Choroid plexus epithelial cell (primary cell): Measurements from ENCODE around the gene EFHB.
A peak's percentile ranks its signal among the peaks of the same experiment; 100 is the strongest.

Experiments
- DNase-seq: peaks from one replicate; pipeline ENCODE4 v3.0.0-alpha.2; 2010; ENCODE audit warnings: low read depth
- H3K4me3 ChIP-seq: 2 replicates; pipeline ENCODE4 v1.5.1; 2011; ENCODE audit warnings: low read depth, mild to moderate bottlenecking, control low read depth, low read length, moderate library complexity
- TF ChIP-seq, protein P1 (sequence below): conservative IDR thresholded peaks from 2 replicates; pipeline ENCODE4 v1.5.1; 2011; ENCODE audit warnings: low read depth, mild to moderate bottlenecking, control low read depth, inconsistent platforms, low read length, moderate library complexity

Gene EFHB

DNA sequence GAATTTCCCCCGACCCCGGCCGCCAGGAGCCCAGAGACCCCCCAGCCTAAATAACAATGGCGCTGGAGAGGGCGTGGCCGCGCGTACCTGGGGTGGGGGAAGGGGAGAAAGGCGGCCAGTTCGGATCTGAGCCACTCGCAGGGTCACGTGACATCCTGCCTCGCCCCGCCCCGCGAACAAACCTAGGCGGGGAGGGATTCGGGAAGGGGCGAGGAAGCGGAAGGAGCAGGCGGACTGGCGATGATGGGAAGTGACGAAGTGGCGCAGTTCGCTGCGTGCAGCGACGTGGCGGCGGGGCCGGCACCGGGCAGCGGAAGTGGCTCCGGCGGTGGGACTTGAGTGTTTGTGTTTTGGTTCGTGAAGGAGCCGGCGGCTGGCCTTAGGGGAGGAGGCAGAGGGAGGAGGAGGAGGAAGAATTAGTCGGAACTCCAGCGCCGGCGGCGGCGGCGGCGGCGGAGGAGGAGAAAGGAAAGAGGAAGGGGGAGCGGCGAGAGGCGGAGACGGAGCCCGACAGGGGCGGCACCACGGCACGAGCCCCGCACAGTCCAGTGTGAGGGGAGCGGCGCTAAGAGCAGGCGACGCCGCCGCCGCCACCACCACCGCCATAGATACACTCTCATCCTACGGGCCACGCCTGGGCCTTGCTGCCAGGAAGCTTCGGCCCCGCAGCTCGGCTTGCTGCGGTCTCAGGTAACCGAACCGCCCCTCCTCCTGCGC, 13.0 kb upstream of the EFHB start, which contains the start of gene RAB5A:
TSS of gene RAB5A (plus strand) at position 266 of the 717 bp plus-strand sequence. CDS start 3,802 bp downstream, outside the sequence.
- peak; percentile 99 for DNase-seq
- TF ChIP-seq, protein P1, sequence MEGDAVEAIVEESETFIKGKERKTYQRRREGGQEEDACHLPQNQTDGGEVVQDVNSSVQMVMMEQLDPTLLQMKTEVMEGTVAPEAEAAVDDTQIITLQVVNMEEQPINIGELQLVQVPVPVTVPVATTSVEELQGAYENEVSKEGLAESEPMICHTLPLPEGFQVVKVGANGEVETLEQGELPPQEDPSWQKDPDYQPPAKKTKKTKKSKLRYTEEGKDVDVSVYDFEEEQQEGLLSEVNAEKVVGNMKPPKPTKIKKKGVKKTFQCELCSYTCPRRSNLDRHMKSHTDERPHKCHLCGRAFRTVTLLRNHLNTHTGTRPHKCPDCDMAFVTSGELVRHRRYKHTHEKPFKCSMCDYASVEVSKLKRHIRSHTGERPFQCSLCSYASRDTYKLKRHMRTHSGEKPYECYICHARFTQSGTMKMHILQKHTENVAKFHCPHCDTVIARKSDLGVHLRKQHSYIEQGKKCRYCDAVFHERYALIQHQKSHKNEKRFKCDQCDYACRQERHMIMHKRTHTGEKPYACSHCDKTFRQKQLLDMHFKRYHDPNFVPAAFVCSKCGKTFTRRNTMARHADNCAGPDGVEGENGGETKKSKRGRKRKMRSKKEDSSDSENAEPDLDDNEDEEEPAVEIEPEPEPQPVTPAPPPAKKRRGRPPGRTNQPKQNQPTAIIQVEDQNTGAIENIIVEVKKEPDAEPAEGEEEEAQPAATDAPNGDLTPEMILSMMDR, result no peak
- H3K4me3 ChIP-seq, result peak within 1 kb of the TSS; percentile 97

DNA sequence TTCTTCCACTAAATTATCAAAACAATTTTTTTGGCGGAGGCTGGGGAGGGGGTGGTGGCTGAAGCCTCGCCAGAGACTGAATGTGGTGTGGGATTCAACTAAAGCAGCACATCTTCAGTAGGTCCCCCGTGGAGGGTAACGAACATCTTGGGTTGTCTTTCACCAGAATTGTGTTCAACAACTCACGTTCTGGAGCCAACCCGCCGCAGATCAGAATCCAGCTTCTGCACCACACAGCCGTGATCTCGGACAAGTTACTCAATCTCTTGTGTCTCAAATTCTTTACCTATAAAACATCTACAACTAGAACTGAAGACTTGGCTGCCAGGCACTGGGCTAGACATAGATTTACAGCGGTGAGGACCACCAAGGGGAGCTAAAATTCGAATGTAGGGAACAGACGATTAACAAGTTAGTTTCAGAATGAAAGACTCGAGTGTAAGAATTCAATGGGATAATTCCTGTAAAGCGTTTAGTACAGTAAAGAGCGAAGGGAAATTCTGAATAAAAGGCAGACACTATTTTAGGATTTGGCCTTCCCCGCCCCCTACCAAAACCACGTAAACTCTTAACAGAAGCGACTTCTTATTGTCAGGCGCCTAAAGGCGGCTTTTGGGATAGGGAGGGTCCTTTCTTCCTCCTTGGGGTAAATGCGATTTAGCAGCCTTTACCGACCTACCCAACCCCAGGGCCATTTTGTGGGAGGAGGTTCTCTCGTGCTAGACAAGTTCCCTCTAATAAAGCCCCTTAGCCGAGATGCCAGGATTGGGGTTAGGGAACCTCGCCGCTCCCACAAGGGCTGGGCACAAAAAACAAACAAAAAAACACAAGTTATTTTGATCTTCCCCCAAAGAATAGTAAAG, 12.2 kb upstream of the EFHB start:
- peak overlapping the region; percentile 97 for H3K4me3 ChIP-seq
- DNase-seq, result no peak

GRCh38 chr3:19945534-19945933, 11.5 kb upstream of the EFHB start:
- TF ChIP-seq, protein P1, result no peak
- no peak overlapping the region for H3K4me3 ChIP-seq
- DNase-seq, result no peak

More for the DNA sequence above, 12.2 kb upstream of the EFHB start:
- TF ChIP-seq, protein P1, result no peak

- H3K4me3 ChIP-seq, result no peak overlapping the region
- TF ChIP-seq, protein P1, result no peak
- DNase-seq, result no peak
Measured at GRCh38 chr3:19940643-19941042, 6.6 kb upstream of the EFHB start.

- no peak overlapping the region for H3K4me3 ChIP-seq
- TF ChIP-seq, protein P1, result no peak
Measured at GRCh38 chr3:19938295-19938627, 4.2 kb upstream of the EFHB start.

DNA sequence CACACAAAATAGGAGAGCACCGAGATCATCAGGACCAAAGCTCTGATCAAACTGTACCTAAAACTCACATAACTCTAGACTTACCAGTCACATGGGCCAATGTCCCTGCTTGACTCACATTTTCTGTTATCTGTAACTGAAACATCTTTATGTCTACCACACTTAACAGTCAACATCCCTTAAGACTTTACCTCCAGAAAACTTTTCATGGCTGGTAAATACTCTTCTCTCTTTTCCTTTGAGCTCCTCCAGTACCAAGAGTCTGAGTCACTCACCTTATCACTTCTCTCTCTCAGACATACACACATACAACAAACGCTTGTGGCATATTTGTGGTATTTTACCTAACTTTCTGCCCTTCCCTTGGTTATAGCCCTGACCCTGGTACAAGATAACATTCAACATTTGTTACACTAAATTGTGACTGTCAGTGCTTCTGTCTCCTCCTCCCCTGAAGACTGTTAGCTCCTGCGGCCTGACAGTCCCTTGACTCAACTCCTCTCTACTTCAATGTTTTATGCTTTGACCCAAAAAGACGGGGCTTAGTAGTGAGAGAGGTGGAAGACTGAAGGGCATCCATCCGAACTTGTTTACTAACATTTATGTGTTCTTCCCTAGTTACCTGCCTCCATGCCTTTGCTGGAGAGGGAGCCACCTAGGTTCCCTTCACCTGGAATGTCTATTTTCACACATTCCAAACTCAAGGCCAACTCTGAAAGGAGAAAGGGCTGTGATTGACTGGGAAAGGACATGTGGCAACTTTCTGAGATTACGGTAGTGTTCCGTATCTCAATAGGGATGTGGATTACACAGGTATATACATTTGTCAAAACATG, 3.7 kb upstream of the EFHB start:
- peak; percentile 65 for DNase-seq
- H3K4me3 ChIP-seq, result no peak overlapping the region
- TF ChIP-seq, protein P1, result no peak

More at GRCh38 chr3:19938295-19938627, 4.2 kb upstream of the EFHB start:
- peak; percentile 15 for DNase-seq
